ENCODE measurements around the gene SP5. TPM values are rescaled to one million over a fixed set of nuclear protein-coding genes. Genes with fewer than 3 reads are reported as not detected.
A peak's percentile ranks its signal among the peaks of the same experiment; 100 is the strongest.

SP5 gene
- total RNA-seq, 1 donor from 2014 or later = 0.44 TPM

- no peak for DNase-seq
- Histone ChIP-seq H3K36me3 (no peaks in the 10 kb centered on the region), H3K27ac (replicated peaks) (no peak overlapping the region), H3K9me3 (replicated peaks) (no peaks in the 10 kb centered on the region), H3K4me1 (peaks cover 46% of the 10 kb centered on the region), H3K4me3 (peak overlapping the region; percentile 14), H3K27me3 (ENCODE audit: low read depth) (peaks cover 100% of the 10 kb centered on the region)
- TF ChIP-seq CTCF (IDR thresholded peaks at IDR 0.05; ENCODE audit: borderline replicate concordance) = no peak
- intact Hi-C loops (cut with micrococcal nuclease) = no loop called here
These were observed 3.1 kb upstream of the SP5 start for GRCh38 chr2:170711774-170712652.

GRCh38 chr2:170712653-170713542 is 2.2 kb upstream of the SP5 start:
- H3K36me3 ChIP-seq = no peaks in the 10 kb centered on the region
- no peak overlapping the region for H3K27ac ChIP-seq (replicated peaks)
- H3K4me1 ChIP-seq = peaks cover 53% of the 10 kb centered on the region
- H3K27me3 ChIP-seq (ENCODE audit: low read depth) = peaks cover 100% of the 10 kb centered on the region
- intact Hi-C loops (cut with micrococcal nuclease) = no loop called here
- no peak for TF ChIP-seq CTCF (IDR thresholded peaks at IDR 0.05; ENCODE audit: borderline replicate concordance)
- H3K9me3 ChIP-seq (replicated peaks) = no peaks in the 10 kb centered on the region
- no peak for DNase-seq
- peak overlapping the region; percentile 70 for H3K4me3 ChIP-seq

- no peak for TF ChIP-seq CTCF (IDR thresholded peaks at IDR 0.05; ENCODE audit: borderline replicate concordance)
- H3K27ac ChIP-seq (replicated peaks) = no peak overlapping the region
- intact Hi-C loops (cut with micrococcal nuclease) = no loop called here
These were observed 1.4 kb upstream of the SP5 start for GRCh38 chr2:170713543-170714380.

GRCh38 chr2:170714381-170715061 is 616 bp upstream of the SP5 start:
- Histone ChIP-seq H3K27ac (replicated peaks) (no peak overlapping the region), H3K9me3 (replicated peaks) (no peaks in the 10 kb centered on the region), H3K4me3 (peak overlapping the region; percentile 70), H3K4me1 (peaks cover 53% of the 10 kb centered on the region), H3K36me3 (no peaks in the 10 kb centered on the region), H3K27me3 (ENCODE audit: low read depth) (peaks cover 100% of the 10 kb centered on the region)
- DNase-seq = peak; percentile 17
- TF ChIP-seq CTCF (IDR thresholded peaks at IDR 0.05; ENCODE audit: borderline replicate concordance) = no peak
- intact Hi-C loops (cut with micrococcal nuclease) = no loop called here

More at GRCh38 chr2:170713543-170714380, 1.4 kb upstream of the SP5 start:
- peaks cover 53% of the 10 kb centered on the region for H3K4me1 ChIP-seq
- H3K4me3 ChIP-seq = peak overlapping the region; percentile 70
- H3K27me3 ChIP-seq (ENCODE audit: low read depth) = peaks cover 100% of the 10 kb centered on the region
- H3K9me3 ChIP-seq (replicated peaks) = no peaks in the 10 kb centered on the region
- DNase-seq = no peak
- no peaks in the 10 kb centered on the region for H3K36me3 ChIP-seq
